GM18858 (cell line): Measurements from ENCODE around the gene TGFB3.
"Not testable (repeated sequence)": the region's sequence is repeated elsewhere in the genome, so short reads cannot be mapped to it uniquely, and the experiment has no call there.

ENCODE experiments used
- ATAC-seq: cut with Tn5 transposase; IDR thresholded peaks from one replicate; pipeline ENCODE4 v1.9.1; 2021; ENCODE audit not compliant: unreplicated experiment

Gene TGFB3

DNA sequence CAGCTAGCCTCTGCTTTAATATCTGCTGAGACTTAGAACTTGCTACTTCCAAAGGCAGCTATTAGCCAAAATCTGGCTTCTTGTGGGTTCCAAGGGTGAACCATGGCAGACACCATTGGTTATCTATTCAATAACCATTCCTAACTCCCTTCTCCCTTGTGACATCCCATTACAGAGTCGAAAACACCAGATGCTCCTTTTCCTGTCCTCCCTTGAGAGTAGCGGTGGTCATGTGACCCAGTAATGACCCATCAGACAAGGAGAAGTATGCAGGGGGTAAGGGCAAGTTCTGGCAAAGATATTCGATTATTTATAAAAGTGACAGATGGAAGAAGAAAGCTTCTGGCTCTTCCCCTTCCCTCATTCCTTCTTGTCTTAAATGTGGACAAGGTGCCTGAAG is 20.1 kb downstream of the TGFB3 start:
- ATAC-seq = no peak

- ATAC-seq = peak; percentile 60
Measured at GRCh38 chr14:75960231-75960630, 21.6 kb downstream of the TGFB3 start.

GRCh38 chr14:75959031-75959430 is 22.8 kb downstream of the TGFB3 start:
- no peak for ATAC-seq

DNA sequence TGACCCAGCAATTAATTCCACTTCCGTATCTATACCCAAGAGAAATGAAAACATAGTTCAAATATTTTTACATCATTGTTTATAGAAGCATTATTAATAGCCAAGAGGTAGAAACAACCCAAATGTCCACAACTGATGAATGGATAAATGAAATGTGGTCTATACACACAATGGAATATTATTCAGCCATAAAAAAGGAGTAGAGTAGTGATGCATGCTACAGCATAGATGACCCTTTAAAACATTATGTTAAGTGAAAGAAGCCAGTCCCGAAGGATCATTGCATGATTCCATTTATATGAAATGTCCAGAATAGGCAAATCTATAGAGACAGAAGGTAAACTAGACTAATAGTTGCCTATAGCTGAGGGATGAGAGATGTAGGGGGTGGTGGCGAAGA is 29.3 kb downstream of the TGFB3 start:
- no peak for ATAC-seq

DNA sequence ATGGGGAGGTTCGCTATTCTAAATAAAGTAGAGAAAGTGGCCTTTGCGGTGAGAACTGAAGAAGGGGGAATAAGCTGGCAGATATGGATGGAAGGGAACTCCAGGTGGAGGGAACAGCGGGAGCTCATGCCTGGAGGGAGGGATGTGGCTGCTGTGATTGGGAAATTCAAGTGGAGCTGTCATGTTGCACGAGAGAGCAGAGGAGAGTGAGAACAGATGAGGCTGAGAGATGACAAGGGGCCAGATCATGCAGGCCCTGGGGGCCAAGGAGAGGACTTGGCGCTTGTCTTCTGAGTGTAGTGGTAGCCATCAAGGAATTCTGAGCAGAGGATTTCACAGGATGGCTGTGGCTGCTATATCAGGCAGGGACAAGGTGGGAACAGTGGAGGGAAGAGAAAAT is 35.0 kb downstream of the TGFB3 start:
- ATAC-seq = no peak

DNA sequence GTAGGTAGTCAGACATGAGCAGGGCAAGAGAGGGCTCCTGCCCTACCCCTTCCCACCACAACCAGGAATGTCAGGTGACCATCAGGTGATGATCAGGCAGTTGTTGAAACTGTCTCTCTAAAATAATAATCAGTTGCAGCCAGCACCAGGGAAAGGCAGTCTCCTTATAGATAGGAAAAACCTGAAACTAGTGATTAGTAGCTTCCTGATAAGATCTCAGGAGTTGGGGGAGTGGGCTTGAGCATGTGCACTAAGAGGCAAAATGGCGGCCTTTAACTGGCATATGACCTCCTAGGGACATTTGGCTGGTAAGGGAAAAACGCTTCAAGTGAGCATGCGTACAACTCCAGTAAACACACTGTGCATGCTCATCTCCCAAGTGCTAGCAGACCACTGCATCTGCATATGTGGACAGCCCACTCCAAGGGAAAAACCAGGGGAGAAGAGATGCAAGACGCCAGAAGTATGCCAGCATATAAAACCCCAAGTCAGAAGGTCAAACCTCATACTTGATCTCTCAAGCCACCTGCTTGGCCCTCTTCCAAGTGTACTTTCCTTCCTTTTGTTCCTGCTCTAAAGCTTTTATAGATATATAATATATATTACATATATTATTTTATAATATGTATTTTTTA is 37.1 kb downstream of the TGFB3 start:
- ATAC-seq = no peak

- no peak for ATAC-seq
Measured at GRCh38 chr14:75941030-75941429, 40.8 kb downstream of the TGFB3 start.

DNA sequence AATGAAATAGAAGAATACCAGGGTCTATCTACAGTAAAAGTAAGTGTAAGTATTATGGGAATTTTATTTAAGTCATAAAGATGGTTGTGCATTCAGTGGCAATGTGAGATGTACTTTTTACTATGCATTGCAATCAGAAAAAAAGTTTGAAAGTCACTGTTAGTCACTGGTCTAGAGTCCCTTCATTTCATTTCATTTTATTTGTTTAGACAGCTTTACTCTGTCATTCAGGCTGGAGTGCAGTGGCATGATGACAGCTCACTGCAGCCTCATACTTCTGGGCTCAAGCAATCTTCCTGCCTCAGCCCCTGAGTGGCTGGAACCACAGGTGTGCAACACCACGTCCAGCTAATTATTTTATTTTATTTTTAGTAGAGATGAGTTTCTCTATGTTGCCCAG is 42.6 kb downstream of the TGFB3 start:
- ATAC-seq = no peak

- no peak for ATAC-seq
Measured at GRCh38 chr14:75934998-75935628, 46.7 kb downstream of the TGFB3 start.

GRCh38 chr14:75933712-75934296 is 48.0 kb downstream of the TGFB3 start:
- no peak for ATAC-seq

- ATAC-seq = no peak
Measured at GRCh38 chr14:75928690-75929181, 53.1 kb downstream of the TGFB3 start.

DNA sequence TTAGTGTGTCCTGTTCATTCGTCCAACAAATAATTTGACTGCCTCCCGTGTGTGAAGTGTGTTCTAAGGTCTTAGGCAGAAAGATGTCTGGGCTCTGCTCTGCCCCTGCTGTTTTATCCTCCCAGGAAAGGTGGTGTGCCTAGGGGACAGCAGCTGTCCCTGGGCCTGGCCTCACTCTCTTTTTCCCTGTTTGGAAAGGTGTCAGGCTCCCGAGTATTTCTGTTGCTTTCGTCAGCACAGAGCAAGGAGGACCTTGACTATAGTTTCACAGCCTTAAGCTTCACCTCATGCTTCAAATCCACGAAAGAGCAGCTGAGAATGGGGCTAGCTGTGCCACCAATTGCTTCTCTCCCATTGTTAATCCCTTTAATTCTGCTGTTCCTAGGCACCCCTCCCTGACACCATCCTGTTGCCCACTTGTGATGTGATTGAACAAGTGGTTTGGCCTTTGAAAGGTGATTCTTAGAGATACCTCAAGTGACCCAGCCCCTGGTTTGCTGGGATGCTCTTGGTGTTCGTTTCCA is 54.2 kb downstream of the TGFB3 start:
- no peak for ATAC-seq

GRCh38 chr14:75926431-75927115 is 55.2 kb downstream of the TGFB3 start:
- no peak for ATAC-seq

- ATAC-seq = not testable (repeated sequence)
Measured at GRCh38 chr14:75925141-75925840, 56.5 kb downstream of the TGFB3 start.

DNA sequence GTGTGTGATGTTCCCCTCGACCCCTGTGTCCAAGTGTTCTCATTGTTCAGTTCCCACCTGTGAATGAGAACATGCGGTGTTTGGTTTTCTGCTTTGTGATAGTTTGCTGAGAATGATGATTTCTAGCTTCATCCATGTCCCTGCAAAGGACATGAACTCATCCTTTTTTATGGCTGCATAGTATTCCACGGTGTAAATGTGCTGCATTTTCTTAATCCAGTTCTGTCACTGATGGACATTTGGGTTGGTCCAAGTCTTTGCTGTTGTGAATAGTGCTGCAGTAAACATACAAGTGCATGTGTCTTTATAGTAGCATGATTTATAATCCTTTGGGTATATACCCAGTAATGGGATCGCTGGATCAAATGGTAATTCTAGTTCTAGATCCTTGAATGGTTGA is 61.4 kb downstream of the TGFB3 start:
- not testable (repeated sequence) for ATAC-seq

DNA sequence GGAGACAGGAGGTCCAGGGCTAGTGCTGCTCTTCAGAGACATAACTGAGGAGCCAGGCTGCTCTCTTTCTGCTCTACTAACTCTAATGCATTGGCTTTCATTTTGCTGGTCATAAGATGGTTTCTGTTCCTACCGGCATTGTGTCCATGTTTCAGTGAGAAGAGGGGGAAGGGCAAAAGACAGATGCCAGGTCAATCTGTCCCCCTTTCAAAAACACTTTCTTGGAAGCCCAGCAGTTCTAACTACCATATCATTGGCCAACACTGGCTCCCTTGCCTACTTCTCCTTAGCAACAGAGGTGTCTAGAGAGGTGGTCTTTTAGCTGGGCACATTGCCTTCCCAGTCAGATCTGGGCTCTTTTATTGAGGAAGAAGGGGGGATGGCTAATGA is 63.9 kb downstream of the TGFB3 start:
- no peak for ATAC-seq

- no peak for ATAC-seq
Measured at GRCh38 chr14:75917322-75917945, 64.4 kb downstream of the TGFB3 start.

- no peak for ATAC-seq
Measured at GRCh38 chr14:75915045-75915444, 66.8 kb downstream of the TGFB3 start.

DNA sequence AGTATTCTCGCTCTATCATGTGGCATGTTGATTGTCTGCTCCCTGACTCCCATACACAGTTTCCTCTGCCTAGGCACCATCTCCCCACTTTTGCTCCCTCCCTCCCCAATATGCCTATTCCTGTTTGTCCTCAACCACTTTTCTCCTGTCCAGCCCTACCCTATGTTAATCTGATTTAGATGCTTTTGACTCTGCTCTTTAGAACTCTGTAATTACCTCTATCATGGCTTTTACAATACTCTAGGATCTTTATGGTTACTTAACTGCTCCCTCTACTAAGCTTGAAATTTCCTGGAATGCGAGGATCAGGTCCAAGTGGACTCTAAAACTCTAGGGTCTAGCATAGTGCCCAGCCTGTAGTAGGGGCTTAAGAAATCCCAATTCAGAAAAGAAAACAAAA is 68.6 kb downstream of the TGFB3 start:
- no peak for ATAC-seq

DNA sequence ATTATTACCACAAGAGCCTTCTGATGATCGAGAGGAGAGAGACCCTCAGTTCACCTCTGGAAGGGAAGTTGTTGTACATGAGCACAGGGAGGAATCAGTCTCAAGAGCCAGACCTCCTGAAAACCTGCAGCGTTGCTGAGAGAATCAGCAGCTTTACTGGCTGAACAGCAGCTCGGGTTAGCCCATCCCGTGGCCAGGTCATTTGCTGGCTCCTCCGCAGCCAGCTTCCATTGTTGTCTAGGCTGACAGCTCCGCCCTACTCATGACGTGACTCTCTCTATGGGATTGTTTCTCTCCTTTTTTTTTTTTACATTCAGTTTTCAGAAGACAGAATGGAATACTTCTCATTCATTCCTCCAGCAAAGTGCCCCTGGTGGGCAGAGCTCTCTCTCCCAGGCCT is 69.9 kb downstream of the TGFB3 start:
- no peak for ATAC-seq

DNA sequence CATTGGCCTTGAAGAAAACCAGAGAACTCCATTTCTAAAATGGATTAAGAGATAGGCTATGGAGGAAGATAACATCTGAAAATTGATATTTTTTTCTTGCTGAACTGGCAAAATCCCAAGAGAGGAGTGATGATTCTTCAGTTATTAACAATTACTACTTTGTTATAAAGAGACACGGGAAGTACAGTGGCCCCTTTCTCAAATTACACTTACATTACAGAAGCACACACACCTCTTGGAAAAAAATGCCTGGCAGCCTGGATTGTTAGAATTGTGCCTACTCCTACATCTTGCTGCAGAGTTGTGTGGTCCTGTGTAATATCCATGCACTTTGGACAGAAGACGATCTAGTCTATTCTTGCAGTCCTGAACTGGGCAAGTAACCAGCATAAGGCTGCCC is 71.7 kb downstream of the TGFB3 start:
- ATAC-seq = no peak
